CD8-positive, alpha-beta memory T cell (primary cell): ENCODE results near the gene PIP4K2A. TPM values are rescaled to one million over a fixed set of nuclear protein-coding genes. Genes with fewer than 3 reads are reported as not detected.
"Not testable (repeated sequence)": the region's sequence is repeated elsewhere in the genome, so short reads cannot be mapped to it uniquely, and the experiment has no call there.

Experiments used
- CTCF ChIA-PET: fragments of 350-600 bp; sonication (Branson Sonifier 250); formaldehyde crosslinking; loops from one replicate; lab custom pipeline; 2021; ENCODE audit warnings: antibody characterized with exemption; lab: Charles Lee
- POLR2A ChIA-PET: fragments of 350-600 bp; sonication (Branson Sonifier 250); formaldehyde crosslinking; loops from one replicate; lab custom pipeline; 2021; ENCODE audit warnings: antibody characterized with exemption; lab: Charles Lee
- DNase-seq, 5 donors: peaks; one replicate each; pipeline versions ENCODE4 v3.0.0 to v3.0.0-alpha.2; 2020 to 2022; ENCODE audit warnings: mixed read lengths in 1 of 5
- H3K27ac ChIP-seq: one replicate; pipeline ENCODE4 v1.7.0; 2013; ENCODE audit warnings: low read depth, mild to moderate bottlenecking, low read length, moderate library complexity
- H3K27me3 ChIP-seq: 2 replicates; pipeline ENCODE4 v1.7.0; 2013; ENCODE audit warnings: low read length, mild to moderate bottlenecking; ENCODE audit not compliant: insufficient read depth, poor library complexity, severe bottlenecking
- H3K36me3 ChIP-seq: 2 replicates; pipeline ENCODE4 v1.7.0; 2013; ENCODE audit warnings: mild to moderate bottlenecking, low read length, moderate library complexity; ENCODE audit not compliant: insufficient read depth
- H3K4me1 ChIP-seq: 2 replicates; pipeline ENCODE4 v1.7.0; 2013; ENCODE audit warnings: mild to moderate bottlenecking, low read length, moderate library complexity; ENCODE audit not compliant: insufficient read depth
- H3K4me3 ChIP-seq: 2 replicates; pipeline ENCODE4 v1.7.0; 2013; ENCODE audit warnings: mild to moderate bottlenecking, low read length
- H3K9me3 ChIP-seq: 2 replicates; pipeline ENCODE4 v1.7.0; 2013; ENCODE audit warnings: mild to moderate bottlenecking, low read length
- H3K27ac Mint-ChIP-seq, 8 donors: one replicate each; pipeline ENCODE4 v1.8.0; 2020 to 2021; ENCODE audit warnings: mixed read lengths in 8 of 8, mild to moderate bottlenecking in 6 of 8, inconsistent platforms in 3 of 8, moderate library complexity in 3 of 8
- H3K27me3 Mint-ChIP-seq, 2 donors: one replicate each; pipeline ENCODE4 v1.8.0; 2020 to 2021; ENCODE audit warnings: mixed read lengths in 2 of 2, mild to moderate bottlenecking in 1 of 2, moderate library complexity in 1 of 2
- H3K36me3 Mint-ChIP-seq, 3 donors: one replicate each; pipeline ENCODE4 v1.8.0; 2020 to 2021; ENCODE audit warnings: mixed read lengths in 3 of 3, inconsistent platforms in 1 of 3, mild to moderate bottlenecking in 1 of 3
- H3K4me1 Mint-ChIP-seq, 3 donors: one replicate each; pipeline ENCODE4 v1.8.0; 2020 to 2021; ENCODE audit warnings: mixed read lengths in 3 of 3, inconsistent platforms in 1 of 3, mild to moderate bottlenecking in 1 of 3
- H3K4me3 Mint-ChIP-seq, 7 donors: one replicate each; pipeline ENCODE4 v1.8.0; 2020 to 2021; ENCODE audit warnings: mixed read lengths in 7 of 7, mild to moderate bottlenecking in 6 of 7, moderate library complexity in 4 of 7, inconsistent platforms in 2 of 7
- H3K9me3 Mint-ChIP-seq, 5 donors: one replicate each; pipeline ENCODE4 v1.8.0; 2020 to 2022; ENCODE audit warnings: mixed read lengths in 5 of 5, mild to moderate bottlenecking in 3 of 5, moderate library complexity in 2 of 5, inconsistent platforms in 1 of 5
- polyA plus RNA-seq: library from polyadenylated mRNA; unstranded; fragments of 300-500 nt; fragmentation: Illumina TruSeq; gene quantifications from one replicate; pipeline ENCODE4 v1.2.3, GENCODE V29; 2021
- total RNA-seq, 2 experiments: library from RNA; stranded (reverse); gene quantifications; one replicate each; pipeline ENCODE4 v1.2.3, GENCODE V29; 2021

The PIP4K2A gene
- total and polyA plus RNA-seq, 3 experiments from 2014 or later, result 116 to 130 (median 120) TPM

- Histone ChIP-seq H3K9me3 (no peaks in the 10 kb centered on the region), H3K27ac (no peak overlapping the region), H3K36me3 (peaks cover 42% of the 10 kb centered on the region), H3K4me3 (no peak overlapping the region), H3K4me1 (no peaks in the 10 kb centered on the region), H3K27me3 (no peaks in the 10 kb centered on the region)
- Mint-ChIP-seq H3K36me3 (peaks cover 34 to 83% (median 52%) of the 10 kb centered on the region in 3 donors), H3K27me3 (peaks cover 0 to 2% of the 10 kb centered on the region in 2 donors), H3K9me3 (no peaks in the 10 kb centered on the region), H3K27ac (peak overlapping the region in 1 of 8 donors; percentile 32), H3K4me3 (no peak overlapping the region), H3K4me1 (peaks cover 5 to 10% (median 6%) of the 10 kb centered on the region in 3 donors)
- ChIA-PET CTCF (interaction anchor here (0.7 to 1.5 kb wide), 3 partner anchors 18 to 433 kb away, joined by 3 to 6 read pairs (median 4); no protein-coding TSS in a partner anchor), POLR2A (no interaction called here)
- no peak for DNase-seq
These were observed 177.8 kb downstream of the PIP4K2A start for GRCh38 chr10:22536620-22537019.

DNA sequence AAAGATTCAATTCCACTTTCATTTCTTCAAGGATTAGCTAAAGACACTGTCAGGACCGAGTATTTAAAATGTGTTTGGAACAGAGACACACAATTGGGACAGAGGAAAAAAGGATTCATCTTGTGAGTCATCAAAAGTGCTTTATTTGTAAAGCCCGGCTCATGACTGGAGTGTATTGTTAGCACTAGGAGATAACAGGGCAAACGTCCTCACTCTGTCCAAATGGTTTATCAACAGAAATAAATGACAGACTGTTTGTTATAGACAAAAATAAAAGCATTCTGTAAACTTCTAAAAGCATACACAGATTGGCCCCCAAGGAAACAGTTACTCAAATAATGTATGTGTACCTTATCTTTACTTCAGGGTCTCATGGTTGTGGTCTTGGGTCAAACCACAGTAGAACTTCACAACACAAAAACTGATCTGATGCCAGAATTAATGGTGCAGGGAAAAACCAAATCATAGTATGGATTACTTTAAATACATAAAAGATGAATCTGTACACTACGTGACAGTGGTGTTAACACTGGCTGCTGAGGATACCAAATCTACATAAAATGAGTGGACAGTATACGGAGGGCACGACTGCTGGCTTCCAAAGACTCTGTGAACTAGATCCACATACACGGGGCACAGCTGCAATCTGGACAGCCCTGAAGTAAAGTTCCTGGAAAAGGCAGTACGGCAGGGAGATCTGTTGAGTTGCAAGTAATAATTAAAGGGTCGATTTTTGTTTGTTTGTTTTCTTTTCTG is 179.4 kb downstream of the PIP4K2A start:
- no peak for DNase-seq
- Mint-ChIP-seq H3K4me3 (peak overlapping the region in 1 of 7 donors; percentile 5), H3K27ac (peak overlapping the region in 1 of 8 donors; percentile 8), H3K4me1 (peaks cover 5 to 11% (median 7%) of the 10 kb centered on the region in 3 donors), H3K36me3 (peaks cover 34 to 67% (median 44%) of the 10 kb centered on the region in 3 donors), H3K27me3 (peaks cover 0 to 1% of the 10 kb centered on the region in 2 donors), H3K9me3 (peaks cover 0 to 2% (median 0%) of the 10 kb centered on the region in 5 donors)
- no peak overlapping the region for H3K4me3 ChIP-seq
- ChIA-PET CTCF (no interaction called here), POLR2A (no interaction called here)
- H3K27me3 ChIP-seq, result no peaks in the 10 kb centered on the region
- peaks cover 30% of the 10 kb centered on the region for H3K36me3 ChIP-seq
- H3K9me3 ChIP-seq, result no peaks in the 10 kb centered on the region
- no peaks in the 10 kb centered on the region for H3K4me1 ChIP-seq
- H3K27ac ChIP-seq, result no peak overlapping the region

DNA sequence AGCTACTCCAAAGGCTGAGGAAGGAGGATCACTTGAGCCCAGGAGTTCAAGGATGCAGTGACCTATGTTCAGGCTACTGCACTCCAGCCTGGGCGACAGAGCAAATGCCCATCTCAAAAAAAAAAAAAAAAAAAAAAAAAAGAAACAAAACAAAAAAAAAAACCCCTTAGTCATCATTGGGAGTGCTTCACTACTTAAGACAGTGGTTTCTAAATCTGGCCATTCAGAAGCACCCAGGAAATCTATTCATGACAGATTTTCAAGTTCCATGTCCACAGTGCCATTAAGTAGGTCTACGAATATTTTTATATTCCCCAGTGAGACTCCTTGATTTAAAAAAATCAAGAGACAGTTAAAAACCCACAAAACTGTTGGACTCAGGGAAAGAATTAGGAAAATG is 182.9 kb downstream of the PIP4K2A start:
- Mint-ChIP-seq H3K9me3 (peaks cover 13 to 27% (median 22%) of the 10 kb centered on the region in 5 donors), H3K27me3 (peaks cover 0 to 5% of the 10 kb centered on the region in 2 donors), H3K4me1 (peaks cover 3 to 11% (median 4%) of the 10 kb centered on the region in 3 donors), H3K27ac (peak overlapping the region in 1 of 8 donors; percentile 54), H3K4me3 (no peak overlapping the region), H3K36me3 (peaks cover 11 to 31% (median 22%) of the 10 kb centered on the region in 3 donors)
- H3K27ac ChIP-seq, result no peak overlapping the region
- ChIA-PET CTCF (interaction anchor here (0.8 kb wide), 1 partner anchor 476 kb away, joined by 3 read pairs; no protein-coding TSS in a partner anchor), POLR2A (no interaction called here)
- no peaks in the 10 kb centered on the region for H3K9me3 ChIP-seq
- no peak overlapping the region for H3K4me3 ChIP-seq
- H3K27me3 ChIP-seq, result no peaks in the 10 kb centered on the region
- peaks cover 3% of the 10 kb centered on the region for H3K36me3 ChIP-seq
- no peak for DNase-seq
- H3K4me1 ChIP-seq, result no peaks in the 10 kb centered on the region

- peaks cover 2 to 11% (median 4%) of the 10 kb centered on the region in 3 donors for H3K4me1 Mint-ChIP-seq
- Histone ChIP-seq H3K4me1 (no peaks in the 10 kb centered on the region), H3K4me3 (no peak overlapping the region), H3K36me3 (no peaks in the 10 kb centered on the region), H3K27ac (no peak overlapping the region), H3K9me3 (no peaks in the 10 kb centered on the region), H3K27me3 (no peaks in the 10 kb centered on the region)
- H3K27me3 Mint-ChIP-seq, result peaks cover 0 to 5% of the 10 kb centered on the region in 2 donors
- DNase-seq, result no peak
- H3K9me3 Mint-ChIP-seq, result peaks cover 14 to 30% (median 26%) of the 10 kb centered on the region in 5 donors
- CTCF ChIA-PET, result interaction anchor here (0.8 to 1.1 kb wide), 2 partner anchors 43 to 476 kb away, joined by 3 read pairs; no protein-coding TSS in a partner anchor
- POLR2A ChIA-PET, result no interaction called here
- no peak overlapping the region for H3K4me3 Mint-ChIP-seq
- no peak overlapping the region for H3K27ac Mint-ChIP-seq
- peaks cover 7 to 27% (median 17%) of the 10 kb centered on the region in 3 donors for H3K36me3 Mint-ChIP-seq
These were observed 183.4 kb downstream of the PIP4K2A start for GRCh38 chr10:22531008-22531407.

- no peaks in the 10 kb centered on the region for H3K9me3 ChIP-seq
- peaks cover 39 to 64% (median 59%) of the 10 kb centered on the region in 5 donors for H3K9me3 Mint-ChIP-seq
These were observed 186.9 kb downstream of the PIP4K2A start for GRCh38 chr10:22527520-22527919.

DNA sequence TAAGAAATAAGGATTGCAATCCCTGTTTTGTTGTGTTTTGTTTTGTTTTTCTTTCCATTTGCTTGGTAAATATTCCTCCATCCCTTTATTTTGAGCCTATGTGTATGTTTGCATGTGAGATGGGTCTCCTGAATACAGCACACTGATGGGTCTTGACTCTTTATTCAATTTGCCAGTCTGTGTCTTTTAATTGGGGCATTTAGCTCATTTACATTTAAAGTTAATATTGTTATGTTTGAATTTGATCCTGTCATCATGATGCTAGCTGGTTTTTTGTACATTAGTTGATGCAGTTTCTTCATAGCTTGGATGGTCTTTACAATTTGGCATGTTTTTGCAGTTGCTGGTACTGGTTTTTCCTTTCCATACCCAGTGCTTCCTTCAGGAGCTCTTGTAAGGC is 190.0 kb downstream of the PIP4K2A start:
- CTCF ChIA-PET, result not testable (repeated sequence)
- POLR2A ChIA-PET, result interaction anchor here (0.5 kb wide), 1 partner anchor 208 kb away, joined by 3 read pairs; the partner anchor contains the start of gene COMMD3

More at GRCh38 chr10:22527520-22527919, 186.9 kb downstream of the PIP4K2A start:
- no peak for DNase-seq
- Histone ChIP-seq H3K27me3 (no peaks in the 10 kb centered on the region), H3K36me3 (no peaks in the 10 kb centered on the region), H3K27ac (no peak overlapping the region), H3K4me3 (no peak overlapping the region), H3K4me1 (no peaks in the 10 kb centered on the region)
- ChIA-PET POLR2A (no interaction called here), CTCF (no interaction called here)
- Mint-ChIP-seq H3K27me3 (peaks cover 0 to 17% of the 10 kb centered on the region in 2 donors), H3K36me3 (peaks cover 0 to 21% (median 6%) of the 10 kb centered on the region in 3 donors), H3K27ac (no peak overlapping the region), H3K4me3 (peak overlapping the region in 1 of 7 donors; percentile 25), H3K4me1 (peaks cover 2 to 4% (median 4%) of the 10 kb centered on the region in 3 donors)

DNA sequence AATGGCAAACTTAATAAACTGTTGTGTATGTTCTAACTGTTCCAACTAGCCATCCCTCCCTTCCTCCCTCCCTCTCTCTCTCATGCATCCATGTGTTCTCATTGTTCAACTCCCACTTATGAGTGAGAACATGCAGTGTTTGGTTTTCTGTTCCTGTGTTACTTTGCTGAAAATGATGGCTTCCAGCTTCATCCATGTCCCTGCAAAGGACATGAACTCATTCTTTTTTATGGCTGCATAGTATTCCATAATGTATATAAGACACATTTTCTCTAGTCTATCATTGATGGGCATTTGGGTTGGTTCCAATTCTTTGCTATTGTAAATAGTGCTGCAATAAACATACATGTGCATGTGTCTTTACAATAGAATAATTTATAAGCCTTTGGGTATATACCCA is 193.7 kb downstream of the PIP4K2A start:
- H3K4me1 Mint-ChIP-seq, POLR2A ChIA-PET, DNase-seq, H3K4me3 ChIP-seq, H3K4me1 ChIP-seq, CTCF ChIA-PET, H3K9me3 ChIP-seq, H3K36me3 ChIP-seq, H3K4me3 Mint-ChIP-seq, H3K27ac ChIP-seq, H3K27me3 ChIP-seq: not testable (repeated sequence)
- Mint-ChIP-seq H3K27ac (peak overlapping the region in 1 of 8 donors; percentile 22), H3K36me3 (peaks cover 0 to 28% (median 6%) of the 10 kb centered on the region in 3 donors), H3K27me3 (peaks cover 3 to 19% of the 10 kb centered on the region in 2 donors), H3K9me3 (peaks cover 34 to 57% (median 47%) of the 10 kb centered on the region in 5 donors)

More for the DNA sequence above, 190.0 kb downstream of the PIP4K2A start:
- H3K36me3 Mint-ChIP-seq, result peaks cover 0 to 26% (median 6%) of the 10 kb centered on the region in 3 donors
- not testable (repeated sequence) for H3K4me1 ChIP-seq, H3K27me3 ChIP-seq, H3K4me3 ChIP-seq, H3K36me3 ChIP-seq, H3K4me1 Mint-ChIP-seq, H3K9me3 ChIP-seq, DNase-seq, H3K4me3 Mint-ChIP-seq, H3K27ac ChIP-seq
- H3K27ac Mint-ChIP-seq, result peak overlapping the region in 1 of 8 donors; percentile 29
- peaks cover 0 to 19% of the 10 kb centered on the region in 2 donors for H3K27me3 Mint-ChIP-seq
- H3K9me3 Mint-ChIP-seq, result peaks cover 49 to 83% (median 70%) of the 10 kb centered on the region in 5 donors
